ENCODE results near the gene ZNF672. TPM values are rescaled to one million over a fixed set of nuclear protein-coding genes. Genes with fewer than 3 reads are reported as not detected.

Gene ZNF672
- total RNA-seq, 4 donors from 2014 or later, result 15.0 to 34.3 (median 24.0) TPM

DNA sequence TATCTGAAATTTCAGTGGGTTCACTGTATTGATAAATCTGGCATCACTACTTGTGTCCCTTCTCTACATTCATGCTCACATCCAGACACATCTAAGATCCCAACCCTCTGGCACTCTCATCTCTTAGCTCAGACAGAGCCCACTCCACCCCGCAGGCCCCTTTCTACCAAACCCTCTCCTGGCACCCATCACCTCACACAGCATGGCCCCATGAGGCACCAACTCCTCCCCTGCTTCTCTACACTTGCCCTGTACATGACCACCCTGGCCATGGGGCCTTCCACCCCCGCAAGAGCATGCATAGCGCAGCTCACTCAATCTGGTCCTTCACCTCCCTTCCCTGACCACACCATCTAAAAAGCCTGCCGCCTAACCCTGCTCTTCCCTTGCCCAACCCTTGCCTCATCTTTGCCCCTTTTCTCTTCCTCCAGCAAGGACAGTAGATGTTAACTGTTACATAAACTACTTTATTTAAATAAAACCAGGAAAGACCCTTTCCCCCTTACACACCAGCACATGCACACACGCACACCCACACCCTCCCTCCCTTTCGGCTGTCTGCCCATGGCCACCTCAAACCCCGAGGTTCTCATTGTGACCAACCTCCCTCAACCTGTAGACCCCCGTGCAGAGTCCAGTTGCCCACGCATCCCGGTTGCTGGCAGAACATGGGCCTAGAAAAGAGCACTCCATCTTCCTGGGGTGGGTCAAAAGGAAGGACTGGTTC lies 27.9 kb upstream of the ZNF672 start:
- intact Hi-C loops (cut with DNase I; ENCODE audit: low total_unique reads), result no loop called here

GRCh38 chr1:248810727-248811513 lies 27.1 kb upstream of the ZNF672 start:
- Histone ChIP-seq H3K4me3 (no peak overlapping the region), H3K27ac (no peak overlapping the region), H3K9me3 (no peaks in the 10 kb centered on the region), H3K36me3 (no peaks in the 10 kb centered on the region), H3K27me3 (no peaks in the 10 kb centered on the region), H3K4me1 (no peaks in the 10 kb centered on the region)
- TF ChIP-seq CTCF (IDR thresholded peaks at IDR 0.05) (no peak), POLR2A (IDR thresholded peaks at IDR 0.05) (no peak)
- no peak for DNase-seq
- intact Hi-C loops (cut with DNase I; ENCODE audit: low total_unique reads), result no loop called here

More for the DNA sequence above, 27.9 kb upstream of the ZNF672 start:
- Histone ChIP-seq H3K27ac (no peak overlapping the region), H3K36me3 (no peaks in the 10 kb centered on the region), H3K4me3 (no peak overlapping the region), H3K9me3 (no peaks in the 10 kb centered on the region), H3K4me1 (no peaks in the 10 kb centered on the region), H3K27me3 (no peaks in the 10 kb centered on the region)
- TF ChIP-seq POLR2A (IDR thresholded peaks at IDR 0.05) (no peak), CTCF (IDR thresholded peaks at IDR 0.05) (no peak)
- DNase-seq, result no peak

DNA sequence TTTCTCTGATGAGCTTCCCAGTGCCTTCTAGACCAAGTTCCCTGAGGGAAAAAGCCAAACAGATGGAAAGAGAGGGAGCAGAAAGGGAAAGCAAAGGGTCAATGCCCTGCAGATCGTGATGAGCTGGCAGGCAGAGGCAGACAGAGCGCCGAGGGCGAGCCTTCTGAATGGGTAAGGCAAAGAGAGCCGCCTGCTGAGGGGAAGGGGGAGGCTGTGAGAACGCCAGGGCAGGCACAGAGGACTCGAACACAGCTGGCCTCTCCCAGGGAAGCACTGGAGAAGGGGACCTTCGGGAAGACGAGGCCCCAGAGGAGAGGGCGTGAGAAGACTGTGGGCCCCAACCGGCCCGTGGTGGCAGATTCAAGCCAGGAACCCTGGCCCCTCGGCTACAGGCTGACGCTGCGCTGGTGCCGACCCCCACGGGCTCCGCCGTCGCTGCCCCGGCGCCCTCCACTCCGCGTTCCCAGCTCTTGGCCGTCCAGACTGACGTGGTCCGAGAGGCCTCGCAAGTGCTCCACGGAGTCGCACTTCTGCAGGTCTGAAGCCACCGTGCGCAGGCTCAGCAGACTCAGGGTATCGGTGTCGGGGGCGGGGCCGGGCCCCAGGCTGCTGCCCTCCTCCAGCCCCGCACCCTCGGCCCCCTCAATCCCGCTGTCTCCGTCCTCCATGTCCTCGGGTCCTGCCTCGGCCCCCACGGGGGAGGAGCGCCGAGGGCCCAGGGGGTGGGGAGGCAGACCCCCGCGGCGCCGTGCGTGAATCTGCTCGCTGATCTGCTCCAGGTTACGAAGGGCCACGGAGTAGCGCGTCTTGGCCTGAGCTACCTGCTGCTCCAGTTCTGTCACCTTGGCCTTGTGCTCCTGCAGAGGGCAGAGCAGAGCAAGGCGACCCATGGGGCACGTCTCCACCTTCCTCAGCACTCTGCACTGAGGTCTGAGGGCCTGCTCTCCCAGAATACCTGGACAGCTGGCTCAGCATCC lies 26.2 kb upstream of the ZNF672 start:
- no peak for DNase-seq
- no peaks in the 10 kb centered on the region for H3K4me1 ChIP-seq
- no peaks in the 10 kb centered on the region for H3K9me3 ChIP-seq
- no peak for TF ChIP-seq CTCF (IDR thresholded peaks at IDR 0.05)
- TF ChIP-seq POLR2A (IDR thresholded peaks at IDR 0.05), result no peak
- no peaks in the 10 kb centered on the region for H3K27me3 ChIP-seq
- no peaks in the 10 kb centered on the region for H3K36me3 ChIP-seq
- no peak overlapping the region for H3K27ac ChIP-seq
- intact Hi-C loops (cut with DNase I; ENCODE audit: low total_unique reads), result no loop called here
- no peak overlapping the region for H3K4me3 ChIP-seq

DNA sequence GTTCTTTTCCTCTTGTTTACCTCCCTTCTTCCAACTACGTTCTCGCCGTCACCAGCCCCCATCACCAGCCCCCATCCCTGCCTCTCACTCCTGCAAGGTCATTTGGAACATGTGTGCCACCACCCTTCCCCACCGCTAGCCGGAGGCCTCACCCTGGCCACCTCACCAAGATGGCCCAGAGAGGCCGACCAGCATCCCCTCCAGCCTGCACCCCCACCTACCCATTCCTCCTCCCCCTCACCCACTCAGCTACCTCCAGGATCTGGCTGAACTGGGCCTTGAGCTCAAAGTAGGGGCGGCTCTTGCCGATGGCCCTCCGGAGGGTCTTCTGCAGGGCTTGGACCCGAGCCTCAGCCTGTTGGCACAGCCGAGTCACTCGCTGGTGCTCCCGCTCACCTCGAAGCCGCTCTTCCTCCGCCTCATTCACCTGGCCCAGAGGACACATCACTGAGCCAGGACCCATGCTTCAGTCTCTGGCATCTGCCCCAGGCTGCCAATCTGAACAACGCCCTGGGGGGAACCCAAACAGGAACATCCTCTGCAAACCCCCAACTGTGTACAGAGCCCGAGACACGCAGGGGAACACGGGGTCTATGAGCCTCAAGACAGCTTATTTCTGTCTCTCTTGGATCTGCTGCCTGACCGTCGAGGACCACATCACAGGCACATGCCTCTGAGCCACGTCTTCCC lies 25.1 kb upstream of the ZNF672 start:
- intact Hi-C loops (cut with DNase I; ENCODE audit: low total_unique reads), result no loop called here
- DNase-seq, result no peak
- H3K36me3 ChIP-seq, result no peaks in the 10 kb centered on the region

DNA sequence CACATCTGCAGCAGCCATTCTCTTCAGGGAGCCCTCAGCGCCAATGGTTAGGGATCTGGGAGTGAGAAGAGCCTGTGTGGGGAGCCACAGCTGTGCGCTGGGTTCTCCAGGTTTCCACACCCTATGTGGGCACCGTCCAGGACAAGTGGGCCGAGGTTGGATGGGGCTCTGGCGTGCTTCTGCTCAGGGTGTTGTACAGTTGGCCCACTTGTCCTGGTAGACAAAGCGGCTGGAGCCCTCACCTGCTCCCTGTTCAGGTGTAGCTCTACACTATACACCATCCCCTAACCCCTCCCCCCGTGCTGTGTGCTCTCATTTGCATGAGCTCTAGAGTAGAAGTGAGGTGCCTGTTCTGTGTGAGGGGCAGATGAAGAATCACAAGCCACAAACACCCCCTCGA lies 24.5 kb upstream of the ZNF672 start:
- H3K27ac ChIP-seq, result no peak overlapping the region
- no peak for TF ChIP-seq CTCF (IDR thresholded peaks at IDR 0.05)
- no peak for TF ChIP-seq POLR2A (IDR thresholded peaks at IDR 0.05)
- intact Hi-C loops (cut with DNase I; ENCODE audit: low total_unique reads), result no loop called here
- no peaks in the 10 kb centered on the region for H3K36me3 ChIP-seq
- H3K27me3 ChIP-seq, result no peaks in the 10 kb centered on the region
- no peak for DNase-seq
- H3K4me1 ChIP-seq, result no peaks in the 10 kb centered on the region
- no peak overlapping the region for H3K4me3 ChIP-seq
- H3K9me3 ChIP-seq, result no peaks in the 10 kb centered on the region

More for the DNA sequence above, 25.1 kb upstream of the ZNF672 start:
- Histone ChIP-seq H3K4me1 (no peaks in the 10 kb centered on the region), H3K27me3 (no peaks in the 10 kb centered on the region), H3K9me3 (no peaks in the 10 kb centered on the region), H3K27ac (no peak overlapping the region), H3K4me3 (no peak overlapping the region)
- no peak for TF ChIP-seq POLR2A (IDR thresholded peaks at IDR 0.05)

Data from uterus (tissue), 4 donors.